Stimulated activated CD8-positive, alpha-beta memory T cell treated with anti-CD3 and anti-CD28 coated beads, Interleukin-7, amount 100 ng/mL, for 4 hours (primary cell): Measurements from ENCODE around the gene RBM4B.
"Not testable (repeated sequence)": the region's sequence is repeated elsewhere in the genome, so short reads cannot be mapped to it uniquely, and the experiment has no call there.

ENCODE experiments used
- DNase-seq, 2 donors: peaks; one replicate each; pipeline ENCODE4 v3.0.0-alpha.2; 2020; ENCODE audit warnings: low read depth in 2 of 2

The RBM4B gene

GRCh38 chr11:66677599-66678375 is at the start of gene RBM4B:
RBM4B (minus strand) TSS chr11:66677887; CDS start chr11:66677079, 808 bp downstream.
- DNase-seq, result peak; percentile 84 to 92

- no peak for DNase-seq
Measured at GRCh38 chr11:66725647-66726046, 48.0 kb upstream of the RBM4B start.

- no peak for DNase-seq
Measured at GRCh38 chr11:66725114-66725513, 47.4 kb upstream of the RBM4B start.

- DNase-seq, result not testable (repeated sequence)
Measured at GRCh38 chr11:66724167-66724566, 46.5 kb upstream of the RBM4B start.

- DNase-seq, result no peak
Measured at GRCh38 chr11:66723693-66724092, 46.0 kb upstream of the RBM4B start.

GRCh38 chr11:66722745-66723651 is 45.3 kb upstream of the RBM4B start:
- no peak for DNase-seq

GRCh38 chr11:66721939-66722338 is 44.3 kb upstream of the RBM4B start:
- DNase-seq, result no peak

- no peak for DNase-seq
Measured at GRCh38 chr11:66720899-66721470, 43.3 kb upstream of the RBM4B start.

- DNase-seq, result peak in 1 of 2 donors; percentile 13
Measured at GRCh38 chr11:66720223-66720898, 42.7 kb upstream of the RBM4B start.

GRCh38 chr11:66719111-66719872 is 41.6 kb upstream of the RBM4B start:
- DNase-seq, result no peak

GRCh38 chr11:66718320-66718971 is 40.8 kb upstream of the RBM4B start:
- DNase-seq, result no peak

- DNase-seq, result no peak
Measured at GRCh38 chr11:66717925-66718319, 40.2 kb upstream of the RBM4B start.

GRCh38 chr11:66716996-66717395 is 39.3 kb upstream of the RBM4B start:
- DNase-seq, result no peak

GRCh38 chr11:66715346-66716085 is 37.8 kb upstream of the RBM4B start:
- DNase-seq, result no peak

GRCh38 chr11:66713746-66714480 is 36.2 kb upstream of the RBM4B start:
- DNase-seq, result no peak

- DNase-seq, result no peak
Measured at GRCh38 chr11:66710384-66710930, 32.8 kb upstream of the RBM4B start.

- no peak for DNase-seq
Measured at GRCh38 chr11:66708701-66709100, 31.0 kb upstream of the RBM4B start.

GRCh38 chr11:66708094-66708493 is 30.4 kb upstream of the RBM4B start:
- DNase-seq, result no peak

GRCh38 chr11:66707486-66707885 is 29.8 kb upstream of the RBM4B start:
- DNase-seq, result no peak
